HFFc6 (cell line): ENCODE data around the gene LIMA1. TPM values are rescaled to one million over a fixed set of nuclear protein-coding genes. Genes with fewer than 3 reads are reported as not detected.
"Not testable (repeated sequence)": the region's sequence is repeated elsewhere in the genome, so short reads cannot be mapped to it uniquely, and the experiment has no call there.

Experiments used
- DNase-seq: peaks from one replicate; pipeline ENCODE4 v3.0.0-alpha.2; 2018
- H3K27ac Mint-ChIP-seq: 2 replicates; pipeline ENCODE4 v1.8.0; 2020; ENCODE audit warnings: mild to moderate bottlenecking, mixed read lengths
- H3K27me3 Mint-ChIP-seq: 2 replicates; pipeline ENCODE4 v1.8.0; 2021; ENCODE audit warnings: mild to moderate bottlenecking, moderate library complexity, mixed read lengths; ENCODE audit not compliant: insufficient read depth
- H3K36me3 Mint-ChIP-seq: 2 replicates; pipeline ENCODE4 v1.8.0; 2021; ENCODE audit warnings: low read depth, mixed read lengths
- H3K4me1 Mint-ChIP-seq: 2 replicates; pipeline ENCODE4 v1.8.0; 2020; ENCODE audit warnings: low read depth, mixed read lengths
- H3K4me3 Mint-ChIP-seq: 2 replicates; pipeline ENCODE4 v1.8.0; 2020; ENCODE audit warnings: mild to moderate bottlenecking, moderate library complexity, mixed read lengths
- H3K9me3 Mint-ChIP-seq: 2 replicates; pipeline ENCODE4 v1.8.0; 2020; ENCODE audit warnings: mild to moderate bottlenecking, mixed read lengths
- total RNA-seq, 6 experiments: library from RNA; stranded (reverse); fragmentation: NEBNext Ultra II Directional; extraction: Animal tissue kit (Norgen Biotek cat#: 25700); gene quantifications; 2 replicates in 1 of 6; 3 replicates in 5 of 6; pipeline ENCODE4 v1.2.3, GENCODE V29; 2021
- TF ChIP-seq, protein P1 (sequence below): fragments of 200-600 bp; sonication (generic); IDR thresholded peaks from 2 replicates; pipeline ENCODE4 v1.5.0; 2021; ENCODE audit warnings: antibody characterized with exemption, mild to moderate bottlenecking

Gene LIMA1
- total RNA-seq, 6 experiments from 2014 or later, result 259 to 335 (median 298) TPM

GRCh38 chr12:50221228-50222008, 61.9 kb downstream of the LIMA1 start:
- DNase-seq, result peak; percentile 68
- Mint-ChIP-seq H3K9me3 (peaks cover 11% of the 10 kb centered on the region; the same call in 1 of the 2 replicates), H3K27me3 (no peaks in the 10 kb centered on the region), H3K27ac (no peak overlapping the region), H3K4me3 (no peak overlapping the region), H3K36me3 (peaks cover 11% of the 10 kb centered on the region), H3K4me1 (peaks cover 28% of the 10 kb centered on the region)
- TF ChIP-seq, protein P1, sequence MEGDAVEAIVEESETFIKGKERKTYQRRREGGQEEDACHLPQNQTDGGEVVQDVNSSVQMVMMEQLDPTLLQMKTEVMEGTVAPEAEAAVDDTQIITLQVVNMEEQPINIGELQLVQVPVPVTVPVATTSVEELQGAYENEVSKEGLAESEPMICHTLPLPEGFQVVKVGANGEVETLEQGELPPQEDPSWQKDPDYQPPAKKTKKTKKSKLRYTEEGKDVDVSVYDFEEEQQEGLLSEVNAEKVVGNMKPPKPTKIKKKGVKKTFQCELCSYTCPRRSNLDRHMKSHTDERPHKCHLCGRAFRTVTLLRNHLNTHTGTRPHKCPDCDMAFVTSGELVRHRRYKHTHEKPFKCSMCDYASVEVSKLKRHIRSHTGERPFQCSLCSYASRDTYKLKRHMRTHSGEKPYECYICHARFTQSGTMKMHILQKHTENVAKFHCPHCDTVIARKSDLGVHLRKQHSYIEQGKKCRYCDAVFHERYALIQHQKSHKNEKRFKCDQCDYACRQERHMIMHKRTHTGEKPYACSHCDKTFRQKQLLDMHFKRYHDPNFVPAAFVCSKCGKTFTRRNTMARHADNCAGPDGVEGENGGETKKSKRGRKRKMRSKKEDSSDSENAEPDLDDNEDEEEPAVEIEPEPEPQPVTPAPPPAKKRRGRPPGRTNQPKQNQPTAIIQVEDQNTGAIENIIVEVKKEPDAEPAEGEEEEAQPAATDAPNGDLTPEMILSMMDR, result no peak

DNA sequence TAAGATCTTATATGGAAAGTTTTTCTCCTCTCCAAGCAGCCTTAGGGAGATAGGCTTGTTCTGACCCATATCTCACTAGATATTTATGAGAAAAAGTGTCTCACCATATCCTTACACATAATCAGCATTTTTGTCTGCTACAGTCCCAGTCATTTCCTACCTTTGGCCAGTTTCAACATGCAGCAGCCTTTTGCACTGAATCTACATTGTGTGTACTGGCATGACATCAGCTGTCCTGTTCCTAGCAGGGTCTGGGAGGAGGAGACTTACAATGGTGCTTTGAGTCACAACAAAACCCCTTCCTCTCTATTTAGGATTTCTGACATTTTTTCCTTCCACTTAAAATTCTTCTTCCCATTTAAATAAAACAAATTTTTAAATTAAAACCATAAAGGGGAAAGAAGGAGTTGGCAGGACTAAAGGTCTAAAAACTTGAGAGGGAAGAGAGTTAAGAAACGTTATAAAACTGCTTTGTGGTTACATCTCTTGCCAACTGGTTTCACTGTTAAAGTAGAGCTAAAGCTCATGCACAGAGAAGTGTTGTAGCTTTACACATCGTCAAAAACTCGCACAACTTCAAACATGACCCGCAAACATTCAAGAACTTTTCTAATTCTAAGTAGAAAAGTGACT, 62.8 kb downstream of the LIMA1 start:
- Mint-ChIP-seq H3K36me3 (peaks cover 14% of the 10 kb centered on the region), H3K9me3 (peaks cover 11% of the 10 kb centered on the region; the same call in 1 of the 2 replicates), H3K4me3 (no peak overlapping the region), H3K4me1 (peaks cover 28% of the 10 kb centered on the region), H3K27me3 (no peaks in the 10 kb centered on the region), H3K27ac (no peak overlapping the region)
- peak; percentile 48 for DNase-seq
- TF ChIP-seq, protein P1, result no peak

- H3K27ac Mint-ChIP-seq, result no peak overlapping the region
Observed at GRCh38 chr12:50219544-50219943, 63.8 kb downstream of the LIMA1 start.

GRCh38 chr12:50219001-50219400, 64.3 kb downstream of the LIMA1 start:
- Mint-ChIP-seq H3K4me1 (peaks cover 43% of the 10 kb centered on the region), H3K27ac (peak overlapping the region; percentile 74), H3K9me3 (peaks cover 11% of the 10 kb centered on the region; the same call in 1 of the 2 replicates), H3K36me3 (peaks cover 20% of the 10 kb centered on the region)
- not testable (repeated sequence) for H3K4me3 Mint-ChIP-seq, H3K27me3 Mint-ChIP-seq, DNase-seq

More at GRCh38 chr12:50219544-50219943, 63.8 kb downstream of the LIMA1 start:
- H3K9me3 Mint-ChIP-seq, result peaks cover 11% of the 10 kb centered on the region; the same call in 1 of the 2 replicates
- H3K36me3 Mint-ChIP-seq, result peaks cover 19% of the 10 kb centered on the region
- no peak overlapping the region for H3K4me3 Mint-ChIP-seq
- TF ChIP-seq, protein P1, result no peak
- H3K4me1 Mint-ChIP-seq, result peaks cover 37% of the 10 kb centered on the region
- no peak for DNase-seq
- peaks cover 1% of the 10 kb centered on the region; the same call in 1 of the 2 replicates for H3K27me3 Mint-ChIP-seq

DNA sequence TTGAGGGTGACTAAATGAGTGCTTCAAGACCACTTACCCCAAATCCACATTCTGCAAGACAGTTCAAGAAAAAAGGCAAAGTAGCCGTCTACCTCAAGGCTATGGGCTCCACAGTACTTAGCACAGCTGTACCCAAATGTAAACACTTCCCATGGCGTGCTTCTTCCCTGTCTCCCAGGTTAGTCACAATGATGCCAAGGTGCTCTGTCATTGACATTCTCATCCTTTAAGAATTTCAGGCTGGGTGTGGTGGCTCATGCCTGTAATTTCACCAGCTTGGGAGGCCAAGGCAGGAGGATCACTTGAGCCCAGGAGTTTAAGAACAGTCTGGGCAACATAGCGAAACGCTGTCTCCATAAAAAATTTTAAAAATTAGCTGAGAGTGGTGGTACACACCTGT, 64.9 kb downstream of the LIMA1 start:
- DNase-seq, result peak; percentile 67
- peaks cover 26% of the 10 kb centered on the region for H3K36me3 Mint-ChIP-seq
- peaks cover 1% of the 10 kb centered on the region; the same call in 1 of the 2 replicates for H3K27me3 Mint-ChIP-seq
- peak overlapping the region; percentile 74 for H3K27ac Mint-ChIP-seq
- peaks cover 11% of the 10 kb centered on the region; the same call in 1 of the 2 replicates for H3K9me3 Mint-ChIP-seq
- peaks cover 49% of the 10 kb centered on the region for H3K4me1 Mint-ChIP-seq
- no peak overlapping the region; the same call in 1 of the 2 replicates for H3K4me3 Mint-ChIP-seq
- TF ChIP-seq, protein P1, result no peak

- Mint-ChIP-seq H3K4me1 (peaks cover 61% of the 10 kb centered on the region), H3K27me3 (peaks cover 1% of the 10 kb centered on the region; the same call in 1 of the 2 replicates), H3K4me3 (peak overlapping the region; percentile 76), H3K27ac (peak overlapping the region; percentile 74), H3K9me3 (peaks cover 11% of the 10 kb centered on the region; the same call in 1 of the 2 replicates), H3K36me3 (peaks cover 32% of the 10 kb centered on the region)
- no peak for DNase-seq
- TF ChIP-seq, protein P1, result no peak
Observed at GRCh38 chr12:50217202-50217601, 66.1 kb downstream of the LIMA1 start.
